Activated T-cell treated with anti-CD3 and anti-CD28 coated beads for 1 hour (primary cell): ENCODE measurements around the gene DNMT3B.
A peak's percentile ranks its signal among the peaks of the same experiment; 100 is the strongest.
"Not testable (repeated sequence)": the region's sequence is repeated elsewhere in the genome, so short reads cannot be mapped to it uniquely, and the experiment has no call there.

ENCODE experiments used
- DNase-seq: peaks from one replicate; pipeline ENCODE4 v3.0.0-alpha.2; 2020; ENCODE audit warnings: low read depth

DNMT3B gene

GRCh38 chr20:32792316-32792715, 30.1 kb downstream of the DNMT3B start:
- DNase-seq: no peak

- DNase-seq: no peak
These were observed 30.7 kb downstream of the DNMT3B start for GRCh38 chr20:32792731-32793458.

GRCh38 chr20:32796383-32796948, 34.3 kb downstream of the DNMT3B start:
- no peak for DNase-seq

GRCh38 chr20:32796981-32797451, 34.8 kb downstream of the DNMT3B start:
- DNase-seq: no peak

GRCh38 chr20:32797571-32797970, 35.4 kb downstream of the DNMT3B start:
- DNase-seq: not testable (repeated sequence)

- no peak for DNase-seq
These were observed 36.1 kb downstream of the DNMT3B start for GRCh38 chr20:32798046-32798981.

- DNase-seq: no peak
These were observed 40.9 kb downstream of the DNMT3B start for GRCh38 chr20:32803092-32803491.

GRCh38 chr20:32804022-32804715, 42.0 kb downstream of the DNMT3B start:
- DNase-seq: no peak

GRCh38 chr20:32804817-32805216, 42.6 kb downstream of the DNMT3B start:
- DNase-seq: no peak

- DNase-seq: no peak
These were observed 43.5 kb downstream of the DNMT3B start for GRCh38 chr20:32805721-32806120.

GRCh38 chr20:32806356-32806755, 44.2 kb downstream of the DNMT3B start:
- no peak for DNase-seq

- DNase-seq: no peak
These were observed 45.5 kb downstream of the DNMT3B start for GRCh38 chr20:32807706-32808105.

- DNase-seq: no peak
These were observed 46.3 kb downstream of the DNMT3B start for GRCh38 chr20:32808438-32808837.

- no peak for DNase-seq
These were observed 47.7 kb downstream of the DNMT3B start for GRCh38 chr20:32809907-32810306.

- no peak for DNase-seq
These were observed 48.8 kb downstream of the DNMT3B start for GRCh38 chr20:32810941-32811340.

- no peak for DNase-seq
These were observed 49.7 kb downstream of the DNMT3B start for GRCh38 chr20:32811886-32812285.

GRCh38 chr20:32819992-32820697, 58.0 kb downstream of the DNMT3B start:
- DNase-seq: peak; percentile 85

- no peak for DNase-seq
These were observed 58.7 kb downstream of the DNMT3B start for GRCh38 chr20:32820698-32821377.

GRCh38 chr20:32822225-32822624, 60.0 kb downstream of the DNMT3B start:
- DNase-seq: no peak

- DNase-seq: no peak
These were observed 60.9 kb downstream of the DNMT3B start for GRCh38 chr20:32823078-32823477.
